ENCODE data around the gene CCDC34.

The CCDC34 gene

GRCh38 chr11:27319072-27319471, 43.9 kb downstream of the CCDC34 start:
- H3K4me3 ChIP-seq, result no peak overlapping the region
- DNase-seq (ENCODE audit: low spot score), result no peak
- no peak overlapping the region for H3K27ac ChIP-seq
- no peak for TF ChIP-seq CTCF (IDR thresholded peaks at IDR 0.05)

GRCh38 chr11:27317751-27318150, 45.3 kb downstream of the CCDC34 start:
- Histone ChIP-seq H3K4me3 (no peak overlapping the region), H3K27ac (no peak overlapping the region)
- DNase-seq (ENCODE audit: low spot score), result no peak
- no peak for TF ChIP-seq CTCF (IDR thresholded peaks at IDR 0.05)

GRCh38 chr11:27315836-27316235, 47.2 kb downstream of the CCDC34 start:
- no peak for DNase-seq (ENCODE audit: low spot score)
- TF ChIP-seq CTCF (IDR thresholded peaks at IDR 0.05), result no peak
- Histone ChIP-seq H3K4me3 (no peak overlapping the region), H3K27ac (no peak overlapping the region)

GRCh38 chr11:27313157-27313821, 49.7 kb downstream of the CCDC34 start:
- no peak for TF ChIP-seq CTCF (IDR thresholded peaks at IDR 0.05)
- no peak for DNase-seq (ENCODE audit: low spot score)
- H3K4me3 ChIP-seq, result no peak overlapping the region
- H3K27ac ChIP-seq, result no peak overlapping the region

- TF ChIP-seq CTCF (IDR thresholded peaks at IDR 0.05), result no peak
- no peak overlapping the region for H3K4me3 ChIP-seq
- DNase-seq (ENCODE audit: low spot score), result no peak
- no peak overlapping the region for H3K27ac ChIP-seq
Observed at GRCh38 chr11:27312110-27312509, 50.9 kb downstream of the CCDC34 start.

- Histone ChIP-seq H3K4me3 (no peak overlapping the region), H3K27ac (no peak overlapping the region)
- no peak for TF ChIP-seq CTCF (IDR thresholded peaks at IDR 0.05)
- no peak for DNase-seq (ENCODE audit: low spot score)
Observed at GRCh38 chr11:27310707-27311106, 52.3 kb downstream of the CCDC34 start.

GRCh38 chr11:27310182-27310581, 52.8 kb downstream of the CCDC34 start:
- no peak for DNase-seq (ENCODE audit: low spot score)
- no peak for TF ChIP-seq CTCF (IDR thresholded peaks at IDR 0.05)
- H3K27ac ChIP-seq, result no peak overlapping the region
- H3K4me3 ChIP-seq, result no peak overlapping the region
